Stimulated activated naive CD4-positive, alpha-beta T cell (primary cell): ENCODE data around the gene AMIGO1.

Experiments used
- DNase-seq, 6 experiments: peaks; one replicate each; lab custom pipeline; 2025; lab: John Stamatoyannopoulos, UW

The AMIGO1 gene

GRCh38 chr1:109454497-109455133 is 54.9 kb downstream of the AMIGO1 start:
- DNase-seq = no peak
